IMR-90 (cell line): Measurements from ENCODE around the gene GPAT3. TPM values are rescaled to one million over a fixed set of nuclear protein-coding genes. Genes with fewer than 3 reads are reported as not detected.

Source experiments
- ATAC-seq: fragments of 200-7000 bp; cut with Tn5 transposase; 2 replicates; pipeline ENCODE4 v1.9.1; 2020; ENCODE audit warnings: low read depth, mild to moderate bottlenecking, moderate library complexity
- BruUV-seq: library from RNA; stranded (reverse); fragments of 400-500 nt; replicated peaks from 2 replicates; lab custom pipeline; 2021; lab: Mats Ljungman, UMichigan
- CTCF ChIA-PET: fragments of 300-600 bp; formaldehyde crosslinking; extraction: SDS; loops from one replicate; lab custom pipeline; 2021; ENCODE audit warnings: antibody characterized with exemption; lab: Yijun Ruan, JAX
- POLR2A ChIA-PET: fragments of 300-600 bp; sonication (Branson Sonifier 250); formaldehyde crosslinking; loops from one replicate; lab custom pipeline; 2022; ENCODE audit warnings: antibody characterized with exemption; ENCODE audit not compliant: unreplicated experiment; lab: Charles Lee
- DNase-seq: peaks from one replicate; pipeline ENCODE4 v3.0.0; 2013
- H2AFZ ChIP-seq: replicated peaks from 2 replicates; pipeline ENCODE3; 2013; ENCODE audit warnings: low read length, mild to moderate bottlenecking; ENCODE audit not compliant: poor library complexity
- H2AK5ac ChIP-seq: 2 replicates; pipeline ENCODE4 v1.6.1; 2013; ENCODE audit warnings: low read depth, low read length, inconsistent platforms
- H2AK9ac ChIP-seq: replicated peaks from 2 replicates; pipeline ENCODE3; 2013; ENCODE audit warnings: mild to moderate bottlenecking, low read depth, low read length, moderate library complexity; ENCODE audit not compliant: poor library complexity
- H2BK120ac ChIP-seq: 2 replicates; pipeline ENCODE4 v1.6.1; 2013; ENCODE audit warnings: low read depth, low read length, inconsistent platforms
- H2BK15ac ChIP-seq: 3 replicates; pipeline ENCODE4 v1.6.1; 2013; ENCODE audit warnings: low read depth, low read length, inconsistent platforms
- H2BK20ac ChIP-seq: 2 replicates; pipeline ENCODE4 v1.6.1; 2013; ENCODE audit warnings: low read depth, mild to moderate bottlenecking, inconsistent platforms, low read length, moderate library complexity
- H2BK5ac ChIP-seq: 2 replicates; pipeline ENCODE4 v1.6.1; 2013; ENCODE audit warnings: mild to moderate bottlenecking, low read depth, low read length, inconsistent platforms; ENCODE audit not compliant: poor library complexity, severe bottlenecking
- H3K14ac ChIP-seq: replicated peaks from 2 replicates; pipeline ENCODE4 v1.6.1; 2013; ENCODE audit warnings: low read depth, low read length, inconsistent platforms
- H3K18ac ChIP-seq: 2 replicates; pipeline ENCODE4 v1.6.1; 2013; ENCODE audit warnings: low read depth, low read length, control low read depth
- H3K23ac ChIP-seq: 2 replicates; pipeline ENCODE4 v1.6.1; 2013; ENCODE audit warnings: low read depth, low read length, inconsistent platforms
- H3K27ac ChIP-seq: 2 replicates; pipeline ENCODE4 v1.5.1; 2013; ENCODE audit warnings: mild to moderate bottlenecking, control low read depth, low read length; ENCODE audit not compliant: insufficient read depth
- H3K27me3 ChIP-seq: 2 replicates; pipeline ENCODE4 v1.6.1; 2013; ENCODE audit warnings: low read length; ENCODE audit not compliant: control insufficient read depth, insufficient read depth
- H3K36me3 ChIP-seq: 2 replicates; pipeline ENCODE4 v1.6.1; 2013; ENCODE audit warnings: low read length, mixed read lengths; ENCODE audit not compliant: control insufficient read depth, insufficient read depth
- H3K4ac ChIP-seq: 2 replicates; pipeline ENCODE4 v1.6.1; 2013; ENCODE audit warnings: low read depth, low read length, inconsistent platforms
- H3K4me1 ChIP-seq: 2 replicates; pipeline ENCODE4 v1.6.1; 2013; ENCODE audit warnings: low read length, mixed read lengths; ENCODE audit not compliant: control insufficient read depth, insufficient read depth
- H3K4me2 ChIP-seq: 2 replicates; pipeline ENCODE4 v1.6.1; 2013; ENCODE audit warnings: low read depth, mild to moderate bottlenecking, control low read depth, low read length, moderate library complexity
- H3K4me3 ChIP-seq: 2 replicates; pipeline ENCODE4 v1.5.1; 2013; ENCODE audit warnings: low read depth, mild to moderate bottlenecking, control low read depth, low read length, moderate library complexity; ENCODE audit not compliant: insufficient read depth
- H3K56ac ChIP-seq: 2 replicates; pipeline ENCODE4 v1.6.1; 2013; ENCODE audit warnings: low read length, inconsistent platforms; ENCODE audit not compliant: insufficient read depth; ENCODE audit errors: extremely low read depth
- H3K79me1 ChIP-seq, 2 experiments: 2 replicates each; pipeline ENCODE4 v1.6.1; 2013; ENCODE audit warnings: low read length in 2 of 2, inconsistent platforms in 1 of 2, low read depth in 1 of 2
- H3K9ac ChIP-seq: 2 replicates; pipeline ENCODE4 v1.6.1; 2013; ENCODE audit warnings: low read depth, low read length, control low read depth
- H3K9me1 ChIP-seq: 2 replicates; pipeline ENCODE4 v1.6.1; 2013; ENCODE audit warnings: low read length, inconsistent platforms; ENCODE audit not compliant: insufficient read depth
- H3K9me3 ChIP-seq: 2 replicates; pipeline ENCODE4 v1.6.1; 2013; ENCODE audit warnings: low read length; ENCODE audit not compliant: control insufficient read depth, insufficient read depth
- H4K20me1 ChIP-seq: 2 replicates; pipeline ENCODE4 v1.6.1; 2013; ENCODE audit warnings: low read length, inconsistent platforms; ENCODE audit not compliant: insufficient read depth
- H4K5ac ChIP-seq: 2 replicates; pipeline ENCODE4 v1.6.1; 2013; ENCODE audit warnings: mild to moderate bottlenecking, low read depth, low read length, control low read depth
- H4K8ac ChIP-seq, 2 experiments: 2 replicates each; pipeline ENCODE4 v1.6.1; 2013; ENCODE audit warnings: low read depth in 2 of 2, low read length in 2 of 2, control low read depth in 1 of 2, inconsistent platforms in 1 of 2
- H4K91ac ChIP-seq: 2 replicates; pipeline ENCODE4 v1.6.1; 2013; ENCODE audit warnings: low read depth, low read length, inconsistent platforms; ENCODE audit not compliant: insufficient read depth
- BHLHE40 ChIP-seq: fragments of 150-350 bp; IDR thresholded peaks from 2 replicates; pipeline ENCODE4 v1.6.1; 2016; ENCODE audit warnings: mild to moderate bottlenecking, low read depth, low read length
- CEBPB ChIP-seq: IDR thresholded peaks from 2 replicates; pipeline ENCODE4 v1.6.1; 2012; ENCODE audit warnings: low read depth, low read length, improper control_type of control experiment
- CHD1 ChIP-seq: IDR thresholded peaks from 2 replicates; pipeline ENCODE4 v1.6.1; 2012; ENCODE audit warnings: low read depth, low read length, improper control_type of control experiment
- CTCF ChIP-seq: conservative IDR thresholded peaks from 2 replicates; pipeline ENCODE4 v1.5.1; 2012; ENCODE audit warnings: mild to moderate bottlenecking, low read depth, low read length, improper control_type of control experiment
- MAFK ChIP-seq: IDR thresholded peaks from 2 replicates; pipeline ENCODE4 v1.6.1; 2012; ENCODE audit warnings: low read depth, low read length, improper control_type of control experiment
- MAZ ChIP-seq: IDR thresholded peaks from 2 replicates; pipeline ENCODE4 v1.6.1; 2012; ENCODE audit warnings: low read depth, mild to moderate bottlenecking, low read length, improper control_type of control experiment, moderate library complexity, borderline replicate concordance
- MXI1 ChIP-seq: IDR thresholded peaks from 2 replicates; pipeline ENCODE4 v1.6.1; 2012; ENCODE audit warnings: low read depth, mild to moderate bottlenecking, low read length, moderate library complexity, borderline replicate concordance
- NFE2L2 ChIP-seq: fragments of 150-350 bp; IDR thresholded peaks from 2 replicates; pipeline ENCODE4 v1.6.1; 2016; ENCODE audit warnings: low read depth, mild to moderate bottlenecking, low read length
- POLR2A ChIP-seq: IDR thresholded peaks from 2 replicates; pipeline ENCODE4 v1.6.1; 2012; ENCODE audit warnings: mild to moderate bottlenecking, low read depth, low read length
- RAD21 ChIP-seq: IDR thresholded peaks from 2 replicates; pipeline ENCODE4 v1.6.1; 2012; ENCODE audit warnings: low read length, improper control_type of control experiment
- RCOR1 ChIP-seq: IDR thresholded peaks from 2 replicates; pipeline ENCODE4 v1.6.1; 2012; ENCODE audit warnings: mild to moderate bottlenecking, low read length, improper control_type of control experiment; ENCODE audit not compliant: insufficient replicate concordance
- SMC3 ChIP-seq: fragments of 150-350 bp; IDR thresholded peaks from 2 replicates; pipeline ENCODE4 v1.6.1; 2016; ENCODE audit warnings: low read depth, mild to moderate bottlenecking, antibody characterized with exemption, low read length, moderate library complexity
- WGBS, 2 experiments: methylation state at CpG; one replicate each; pipeline versions ENCODE4 v1.1.5 to v1.1.7; 2013; ENCODE audit warnings: missing lambda C conversion rate in 2 of 2; ENCODE audit not compliant: insufficient read length in 1 of 2; ENCODE audit errors: extremely low coverage in 2 of 2; 5-methylcytosine and 5-hydroxymethylcytosine counted together
- dilution Hi-C: fragments of 300-500 bp; cut with HindIII; formaldehyde crosslinking; loops from one replicate; pipeline ENCODE4 v1.14.3; 2018; ENCODE audit warnings: low sequenced_read_pairs; ENCODE audit not compliant: unreplicated experiment
- in situ Hi-C: fragments of 300-500 bp; cut with MboI; formaldehyde crosslinking; loops from 3 replicates; pipeline ENCODE4 v1.14.3; 2019; ENCODE audit warnings: low sequenced_read_pairs, inconsistent platforms, mixed read lengths
- intact Hi-C: fragments of 100-400 bp; cut with micrococcal nuclease; formaldehyde crosslinking; loops from 2 replicates; pipeline ENCODE4 v1.10.0; 2022
- polyA plus RNA-seq, 3 experiments: library from polyadenylated mRNA; depleted of rRNA; stranded (reverse); fragments of >200 nt; gene quantifications; 2 replicates each; pipeline ENCODE4 v1.2.3, GENCODE V29; 2012; ENCODE audit warnings: low replicate concordance in 1 of 3
- total RNA-seq: library from RNA; depleted of rRNA; stranded (reverse); fragments of >200 nt; gene quantifications from 2 replicates; pipeline ENCODE4 v1.2.3, GENCODE V29; 2012

The GPAT3 gene
- total and polyA plus RNA-seq, 2 of the 4 experiments (the other 2 are of a cell fraction) = 1.3 to 2.9 TPM

- Histone ChIP-seq H4K91ac (no peak overlapping the region), H3K9ac (no peak overlapping the region), H2BK15ac (no peak overlapping the region), H3K4me3 (no peak overlapping the region), H3K18ac (no peak overlapping the region), H2AK5ac (no peak overlapping the region), H3K36me3 (no peaks in the 10 kb centered on the region), H3K9me3 (no peaks in the 10 kb centered on the region), H2BK5ac (no peak overlapping the region), H4K8ac (no peak overlapping the region), H3K4ac (no peak overlapping the region), H3K56ac (no peak overlapping the region), H4K20me1 (no peaks in the 10 kb centered on the region), H2AK9ac (no peak overlapping the region), H2BK20ac (no peak overlapping the region), H2BK120ac (no peak overlapping the region), H3K27me3 (peaks cover 10% of the 10 kb centered on the region), H3K23ac (no peak overlapping the region), H3K14ac (no peak overlapping the region), H3K79me1 (no peaks in the 10 kb centered on the region), H4K5ac (no peak overlapping the region), H2AFZ (no peak overlapping the region), H3K27ac (no peak overlapping the region), H3K4me1 (no peaks in the 10 kb centered on the region), H3K4me2 (no peak overlapping the region), H3K9me1 (no peaks in the 10 kb centered on the region)
- DNase-seq = peak; percentile 80
- peak; percentile 97 for ATAC-seq
- intact Hi-C loops (loop anchor here (1.0 to 10.0 kb wide), 6 partner anchors 105 to 1112 kb away; partner anchors contain the start of genes GPAT3 and HELQ), dilution Hi-C loops (no loop called here), in situ Hi-C loops (loop anchor here (5.0 to 10.0 kb wide), 2 partner anchors 128 to 275 kb away; no protein-coding TSS in a partner anchor)
- no CpG with 5 or more reads among the region's 5 CpGs for WGBS, 2 experiments
- TF ChIP-seq MAFK (0 out of 2 replicates have a peak, but pooled peaks have one; percentile 19), BHLHE40 (no peak), RCOR1 (no peak), CEBPB (peak; percentile 84), MAZ (no peak), SMC3 (peak; percentile 96), RAD21 (peak; percentile 90), POLR2A (peak; percentile 44; the same call in 1 of the 2 replicates), CHD1 (no peak), CTCF (peak; percentile 90), MXI1 (no peak), NFE2L2 (no peak)
- ChIA-PET CTCF (interaction anchor here (0.9 to 1.3 kb wide), 2 partner anchors 149 to 156 kb away, joined by 3 read pairs; no protein-coding TSS in a partner anchor), POLR2A (no interaction called here)
- no TSS peak for BruUV-seq
Measured at GRCh38 chr4:83639849-83640493, 104.1 kb downstream of the GPAT3 start.
